Measurements from ENCODE around the gene KDM5B. TPM values are rescaled to one million over a fixed set of nuclear protein-coding genes. Genes with fewer than 3 reads are reported as not detected.

The KDM5B gene
- total RNA-seq, 1 experiment from 2014 or later = 44.6 TPM

- no peak for DNase-seq (ENCODE audit: low read depth, low spot score)
- H3K9me3 ChIP-seq (ENCODE audit: control insufficient read depth in 1 of 2, insufficient read depth in 1 of 2, low read depth in 1 of 2, low read length in 2 of 2) = no peaks in the 10 kb centered on the region
- no peak overlapping the region for H2AFZ ChIP-seq (ENCODE audit: low read depth, low read length, poor library complexity, severe bottlenecking)
- no TSS peak for BruUV-seq (replicated peaks)
- no peaks in the 10 kb centered on the region for H3K36me3 ChIP-seq (ENCODE audit: control insufficient read depth in 1 of 2, insufficient read depth in 2 of 2, low read length in 2 of 2)
- ATAC-seq = no peak
- H3K79me2 ChIP-seq (ENCODE audit: insufficient read depth, low read length) = no peaks in the 10 kb centered on the region
- no peak overlapping the region for H3K4me3 ChIP-seq (replicated peaks in 1 of 2; ENCODE audit: low read depth in 1 of 2, low read length in 2 of 2)
- ChIA-PET CTCF (no interaction called here), POLR2A (no interaction called here), RAD21 (ENCODE audit: low non-redundant PET in 1 of 2, low total read pairs in 2 of 2, uncharacterized antibody in 2 of 2, unreplicated experiment in 2 of 2) (no interaction called here)
- no peak overlapping the region for H3K27ac ChIP-seq (ENCODE audit: low read depth, low read length)
- no peak overlapping the region for H3K4me2 ChIP-seq (ENCODE audit: low read length)
- intact Hi-C loops (cut with micrococcal nuclease) = no loop called here
- no peaks in the 10 kb centered on the region for H3K27me3 ChIP-seq (ENCODE audit: insufficient read depth, low read length)
- H3K9ac ChIP-seq (ENCODE audit: low read length) = no peak overlapping the region
- H3K9me2 ChIP-seq (ENCODE audit: insufficient read depth) = no peaks in the 10 kb centered on the region
- H4K20me1 ChIP-seq (ENCODE audit: insufficient read depth) = no peaks in the 10 kb centered on the region
- TF ChIP-seq EZH2phosphoT487 (IDR thresholded peaks at IDR 0.05; ENCODE audit: borderline replicate concordance) = no peak
- no peak for TF ChIP-seq ZBTB33 (IDR thresholded peaks at IDR 0.05; ENCODE audit: extremely low read depth, insufficient replicate concordance, low read length)
- no peak for TF ChIP-seq ELF1 (IDR thresholded peaks at IDR 0.05; ENCODE audit: borderline replicate concordance, low read depth)
- TF ChIP-seq TCF7L2 (IDR thresholded peaks at IDR 0.05; ENCODE audit: borderline replicate concordance, extremely low read depth, insufficient read depth, insufficient read length) = no peak
- TF ChIP-seq SRF (IDR thresholded peaks at IDR 0.05; ENCODE audit: low read depth) = no peak
- TF ChIP-seq CEBPB (IDR thresholded peaks at IDR 0.05; ENCODE audit: low read depth) = no peak
- no peak for TF ChIP-seq JUND (IDR thresholded peaks at IDR 0.05)
- H3K4me1 ChIP-seq (ENCODE audit: control insufficient read depth in 1 of 2, insufficient read depth in 2 of 2, low read length in 2 of 2) = no peaks in the 10 kb centered on the region
These were observed 36.0 kb upstream of the KDM5B start for GRCh38 chr1:202844259-202844658.

GRCh38 chr1:202843081-202843480, 34.9 kb upstream of the KDM5B start:
- DNase-seq (ENCODE audit: low read depth, low spot score) (no peak), ATAC-seq (no peak)
- ChIA-PET RAD21 (ENCODE audit: low non-redundant PET in 1 of 2, low total read pairs in 2 of 2, uncharacterized antibody in 2 of 2, unreplicated experiment in 2 of 2) (no interaction called here), POLR2A (no interaction called here), CTCF (no interaction called here)
- Histone ChIP-seq H2AFZ (ENCODE audit: low read depth, low read length, poor library complexity, severe bottlenecking) (no peak overlapping the region), H3K9me2 (ENCODE audit: insufficient read depth) (no peaks in the 10 kb centered on the region), H3K4me2 (ENCODE audit: low read length) (no peak overlapping the region), H3K27ac (ENCODE audit: low read depth, low read length) (no peak overlapping the region), H3K9me3 (ENCODE audit: control insufficient read depth in 1 of 2, insufficient read depth in 1 of 2, low read depth in 1 of 2, low read length in 2 of 2) (no peaks in the 10 kb centered on the region), H4K20me1 (ENCODE audit: insufficient read depth) (no peaks in the 10 kb centered on the region), H3K4me1 (ENCODE audit: control insufficient read depth in 1 of 2, insufficient read depth in 2 of 2, low read length in 2 of 2) (no peaks in the 10 kb centered on the region), H3K27me3 (ENCODE audit: insufficient read depth, low read length) (no peaks in the 10 kb centered on the region), H3K4me3 (replicated peaks in 1 of 2; ENCODE audit: low read depth in 1 of 2, low read length in 2 of 2) (no peak overlapping the region), H3K36me3 (ENCODE audit: control insufficient read depth in 1 of 2, insufficient read depth in 2 of 2, low read length in 2 of 2) (no peaks in the 10 kb centered on the region), H3K9ac (ENCODE audit: low read length) (no peak overlapping the region), H3K79me2 (ENCODE audit: insufficient read depth, low read length) (no peaks in the 10 kb centered on the region)
- intact Hi-C loops (cut with micrococcal nuclease) = no loop called here
- no TSS peak for BruUV-seq (replicated peaks)
- TF ChIP-seq YY1 (IDR thresholded peaks at IDR 0.05; ENCODE audit: extremely low read depth, insufficient replicate concordance, low read depth, low read length) (no peak), RAD21 (IDR thresholded peaks at IDR 0.05; ENCODE audit: low read depth) (no peak), CBX3 (IDR thresholded peaks at IDR 0.05; ENCODE audit: low read depth) (no peak), CEBPB (IDR thresholded peaks at IDR 0.05; ENCODE audit: low read depth) (no peak), EZH2 (IDR thresholded peaks at IDR 0.05) (no peak), ZBTB33 (IDR thresholded peaks at IDR 0.05; ENCODE audit: extremely low read depth, insufficient replicate concordance, low read length) (no peak), POLR2A (IDR thresholded peaks at IDR 0.05; ENCODE audit: borderline replicate concordance, extremely low read depth, insufficient read depth, insufficient read length) (no peak), POLR2AphosphoS5 (IDR thresholded peaks at IDR 0.05; ENCODE audit: low read depth, low read length) (no peak), ELF1 (IDR thresholded peaks at IDR 0.05; ENCODE audit: borderline replicate concordance, low read depth) (no peak), SRF (IDR thresholded peaks at IDR 0.05; ENCODE audit: low read depth) (no peak), EZH2phosphoT487 (IDR thresholded peaks at IDR 0.05; ENCODE audit: borderline replicate concordance) (no peak)
- TF ChIP-seq, protein P1, sequence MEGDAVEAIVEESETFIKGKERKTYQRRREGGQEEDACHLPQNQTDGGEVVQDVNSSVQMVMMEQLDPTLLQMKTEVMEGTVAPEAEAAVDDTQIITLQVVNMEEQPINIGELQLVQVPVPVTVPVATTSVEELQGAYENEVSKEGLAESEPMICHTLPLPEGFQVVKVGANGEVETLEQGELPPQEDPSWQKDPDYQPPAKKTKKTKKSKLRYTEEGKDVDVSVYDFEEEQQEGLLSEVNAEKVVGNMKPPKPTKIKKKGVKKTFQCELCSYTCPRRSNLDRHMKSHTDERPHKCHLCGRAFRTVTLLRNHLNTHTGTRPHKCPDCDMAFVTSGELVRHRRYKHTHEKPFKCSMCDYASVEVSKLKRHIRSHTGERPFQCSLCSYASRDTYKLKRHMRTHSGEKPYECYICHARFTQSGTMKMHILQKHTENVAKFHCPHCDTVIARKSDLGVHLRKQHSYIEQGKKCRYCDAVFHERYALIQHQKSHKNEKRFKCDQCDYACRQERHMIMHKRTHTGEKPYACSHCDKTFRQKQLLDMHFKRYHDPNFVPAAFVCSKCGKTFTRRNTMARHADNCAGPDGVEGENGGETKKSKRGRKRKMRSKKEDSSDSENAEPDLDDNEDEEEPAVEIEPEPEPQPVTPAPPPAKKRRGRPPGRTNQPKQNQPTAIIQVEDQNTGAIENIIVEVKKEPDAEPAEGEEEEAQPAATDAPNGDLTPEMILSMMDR (IDR thresholded peaks at IDR 0.05 in 2 of 3, conservative IDR thresholded peaks at IDR 0.05 in 1 of 3; ENCODE audit: borderline replicate concordance in 1 of 3, insufficient read depth in 1 of 3, low read depth in 2 of 3, low read length in 2 of 3) = no peak

Data from HCT116 (cell line).